ENCODE measurements around the gene RIT2.

DNA sequence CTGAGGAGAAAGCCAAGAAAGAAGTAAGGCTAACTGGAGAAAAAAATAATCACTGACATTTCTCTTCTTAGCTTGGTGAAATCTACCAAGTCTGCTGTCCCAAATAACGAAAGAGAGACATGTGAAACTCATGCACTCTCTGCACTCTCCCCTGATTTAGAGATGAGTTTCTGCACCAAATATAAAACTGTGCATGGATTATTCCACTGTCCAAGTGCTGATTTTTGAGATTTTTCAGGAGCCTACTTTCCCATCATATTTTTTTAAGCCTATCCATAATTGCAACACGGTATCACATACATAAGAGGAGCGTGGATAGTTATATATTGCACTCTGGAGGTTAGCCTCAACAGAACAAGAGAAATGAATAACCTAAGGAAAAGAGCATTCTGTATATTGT is 10.0 kb upstream of the RIT2 start:
- no peak for TF ChIP-seq SPI1 (IDR thresholded peaks at IDR 0.05; ENCODE audit: borderline replicate concordance, low read depth)
- TF ChIP-seq CTCF (IDR thresholded peaks at IDR 0.05; ENCODE audit: insufficient read depth, low read length): no peak

All from HL-60 (cell line).